ENCODE results near the gene CLOCK.

CLOCK gene

DNA sequence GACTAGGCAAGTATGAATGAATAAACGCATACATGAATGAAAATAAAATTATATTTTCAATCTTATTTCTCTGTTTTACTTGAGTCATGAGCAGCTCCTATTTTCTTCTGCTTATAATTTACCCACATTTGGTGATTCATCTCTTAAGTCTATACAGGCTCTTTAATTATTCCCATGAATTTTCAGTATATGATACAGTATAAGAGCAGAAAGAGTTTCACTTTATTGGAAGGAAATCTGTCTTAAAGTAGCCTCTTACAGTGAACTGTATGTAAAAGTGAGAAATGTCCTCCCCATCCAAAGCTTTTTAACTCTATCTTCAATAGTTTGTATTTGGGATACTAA, 100.2 kb downstream of the CLOCK start:
- TF ChIP-seq, protein P1, sequence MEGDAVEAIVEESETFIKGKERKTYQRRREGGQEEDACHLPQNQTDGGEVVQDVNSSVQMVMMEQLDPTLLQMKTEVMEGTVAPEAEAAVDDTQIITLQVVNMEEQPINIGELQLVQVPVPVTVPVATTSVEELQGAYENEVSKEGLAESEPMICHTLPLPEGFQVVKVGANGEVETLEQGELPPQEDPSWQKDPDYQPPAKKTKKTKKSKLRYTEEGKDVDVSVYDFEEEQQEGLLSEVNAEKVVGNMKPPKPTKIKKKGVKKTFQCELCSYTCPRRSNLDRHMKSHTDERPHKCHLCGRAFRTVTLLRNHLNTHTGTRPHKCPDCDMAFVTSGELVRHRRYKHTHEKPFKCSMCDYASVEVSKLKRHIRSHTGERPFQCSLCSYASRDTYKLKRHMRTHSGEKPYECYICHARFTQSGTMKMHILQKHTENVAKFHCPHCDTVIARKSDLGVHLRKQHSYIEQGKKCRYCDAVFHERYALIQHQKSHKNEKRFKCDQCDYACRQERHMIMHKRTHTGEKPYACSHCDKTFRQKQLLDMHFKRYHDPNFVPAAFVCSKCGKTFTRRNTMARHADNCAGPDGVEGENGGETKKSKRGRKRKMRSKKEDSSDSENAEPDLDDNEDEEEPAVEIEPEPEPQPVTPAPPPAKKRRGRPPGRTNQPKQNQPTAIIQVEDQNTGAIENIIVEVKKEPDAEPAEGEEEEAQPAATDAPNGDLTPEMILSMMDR (IDR thresholded peaks at IDR 0.05): no peak
- H3K27me3 Mint-ChIP-seq (ENCODE audit: low read depth, poor library complexity): no peaks in the 10 kb centered on the region
- DNase-seq: no peak
- H3K27ac Mint-ChIP-seq: peak overlapping the region; percentile 47
- peaks cover 51% of the 10 kb centered on the region for H3K36me3 Mint-ChIP-seq (ENCODE audit: low read depth)
- no peak overlapping the region for H3K4me3 Mint-ChIP-seq
- no peaks in the 10 kb centered on the region for H3K4me1 Mint-ChIP-seq
- no peaks in the 10 kb centered on the region for H3K9me3 Mint-ChIP-seq

- H3K9me3 Mint-ChIP-seq: no peaks in the 10 kb centered on the region
- no peak for DNase-seq
- no peak overlapping the region for H3K4me3 Mint-ChIP-seq
- TF ChIP-seq, protein P1 (IDR thresholded peaks at IDR 0.05): no peak
- no peaks in the 10 kb centered on the region for H3K4me1 Mint-ChIP-seq
- peak overlapping the region; percentile 47 for H3K27ac Mint-ChIP-seq
- peaks cover 51% of the 10 kb centered on the region for H3K36me3 Mint-ChIP-seq (ENCODE audit: low read depth)
- no peaks in the 10 kb centered on the region for H3K27me3 Mint-ChIP-seq (ENCODE audit: low read depth, poor library complexity)
These were observed 100.7 kb downstream of the CLOCK start for GRCh38 chr4:55445921-55446577.

- Mint-ChIP-seq H3K27ac (peak overlapping the region; percentile 57), H3K27me3 (ENCODE audit: low read depth, poor library complexity) (no peaks in the 10 kb centered on the region), H3K4me3 (no peak overlapping the region), H3K9me3 (no peaks in the 10 kb centered on the region), H3K36me3 (ENCODE audit: low read depth) (peaks cover 53% of the 10 kb centered on the region), H3K4me1 (no peaks in the 10 kb centered on the region)
- TF ChIP-seq, protein P1 (IDR thresholded peaks at IDR 0.05): no peak
- DNase-seq: no peak
These were observed 101.9 kb downstream of the CLOCK start for GRCh38 chr4:55444827-55445226.

DNA sequence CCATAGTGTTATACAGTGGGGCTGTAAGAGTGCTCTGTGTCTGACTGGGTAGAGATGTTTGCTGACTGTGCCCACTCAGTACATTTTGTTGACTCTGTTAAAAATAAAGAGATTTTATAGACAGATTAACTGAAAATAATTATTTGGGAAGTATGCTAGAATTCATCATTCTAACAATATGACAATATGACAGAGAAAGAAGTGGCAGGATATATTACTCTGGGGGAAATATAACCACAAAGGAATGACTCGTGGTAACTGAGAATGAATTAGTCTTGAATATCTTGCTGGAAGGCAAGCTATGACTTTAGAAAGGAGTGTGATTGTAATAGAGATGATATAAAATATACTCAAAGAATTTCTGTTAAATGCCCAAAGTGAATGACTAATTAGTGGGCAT, 104.2 kb downstream of the CLOCK start:
- no peak for DNase-seq
- TF ChIP-seq, protein P1 (IDR thresholded peaks at IDR 0.05): no peak
- Mint-ChIP-seq H3K36me3 (ENCODE audit: low read depth) (peaks cover 50% of the 10 kb centered on the region), H3K4me3 (no peak overlapping the region), H3K27me3 (ENCODE audit: low read depth, poor library complexity) (no peaks in the 10 kb centered on the region), H3K4me1 (no peaks in the 10 kb centered on the region), H3K9me3 (no peaks in the 10 kb centered on the region), H3K27ac (peak overlapping the region; percentile 11)

GRCh38 chr4:55440786-55441185, 105.9 kb downstream of the CLOCK start:
- Mint-ChIP-seq H3K4me3 (no peak overlapping the region), H3K9me3 (no peaks in the 10 kb centered on the region), H3K4me1 (no peaks in the 10 kb centered on the region), H3K36me3 (ENCODE audit: low read depth) (peaks cover 50% of the 10 kb centered on the region), H3K27me3 (ENCODE audit: low read depth, poor library complexity) (no peaks in the 10 kb centered on the region), H3K27ac (no peak overlapping the region)
- TF ChIP-seq, protein P1 (IDR thresholded peaks at IDR 0.05): no peak
- no peak for DNase-seq

- TF ChIP-seq, protein P1 (IDR thresholded peaks at IDR 0.05): no peak
- no peaks in the 10 kb centered on the region for H3K4me1 Mint-ChIP-seq
- peaks cover 65% of the 10 kb centered on the region for H3K36me3 Mint-ChIP-seq (ENCODE audit: low read depth)
- H3K9me3 Mint-ChIP-seq: no peaks in the 10 kb centered on the region
- no peak for DNase-seq
- H3K27ac Mint-ChIP-seq: no peak overlapping the region
- H3K4me3 Mint-ChIP-seq: no peak overlapping the region
- no peaks in the 10 kb centered on the region for H3K27me3 Mint-ChIP-seq (ENCODE audit: low read depth, poor library complexity)
These were observed 107.7 kb downstream of the CLOCK start for GRCh38 chr4:55439023-55439422.
